Measurements from ENCODE around the gene LARP6. TPM values are rescaled to one million over a fixed set of nuclear protein-coding genes. Genes with fewer than 3 reads are reported as not detected.

Gene LARP6
- total and polyA plus RNA-seq, 11 donors, result 18.9 to 73.1 (median 43.6) TPM

GRCh38 chr15:70799667-70800450 is 54.1 kb downstream of the LARP6 start:
- Histone ChIP-seq H3K27me3 (no peaks in the 10 kb centered on the region), H3K9me3 (no peaks in the 10 kb centered on the region), H3K4me1 (peaks cover 0 to 43% (median 14%) of the 10 kb centered on the region in 12 donors), H3K4me3 (no peak overlapping the region), H3K27ac (peak overlapping the region; percentile 36 to 79 (median 54)), H3K36me3 (no peaks in the 10 kb centered on the region)
- ATAC-seq, result peak; percentile 71 to 84 (median 79)
- intact Hi-C loops (cut with DNase I), result loop anchor here in 3 of 10 donors (5.0 to 10.0 kb wide), 3 partner anchors 33 to 235 kb away; partner anchors contain the start of gene UACA (in 1 of the 3)
- DNase-seq, result peak in 4 of 5 donors; percentile 36 to 55 (median 44)
- TF ChIP-seq POLR2A (IDR thresholded peaks at IDR 0.05) (no peak), CTCF (IDR thresholded peaks at IDR 0.05) (no peak)
- 80 to 88% (median 82%) methylated on average over 7 to 9 of the region's 9 CpGs for WGBS, 4 donors

DNA sequence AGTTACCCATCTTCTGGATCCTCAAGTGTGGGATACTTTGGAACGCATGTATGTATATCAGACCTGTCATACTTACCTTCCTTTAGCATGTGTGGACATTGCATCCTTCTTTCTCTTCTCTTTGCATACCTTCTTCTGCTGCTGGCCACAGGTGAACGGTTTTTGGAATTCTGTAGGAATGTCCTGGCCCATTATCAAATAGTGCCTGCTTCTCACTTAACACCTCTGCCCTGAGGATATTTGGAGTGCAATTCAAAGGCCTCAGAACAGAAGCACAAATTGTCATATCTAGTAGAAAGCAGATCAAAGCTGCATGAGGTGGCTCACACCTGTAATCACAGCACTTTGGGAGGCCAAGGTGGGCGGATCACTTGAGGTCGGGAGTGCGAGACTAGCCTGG is 56.5 kb downstream of the LARP6 start:
- H3K27me3 ChIP-seq, result no peaks in the 10 kb centered on the region
- H3K9me3 ChIP-seq, result no peaks in the 10 kb centered on the region
- 93 to 99% (median 95%) methylated on average over 5 of the region's 5 CpGs for WGBS, 4 donors
- no peak overlapping the region for H3K4me3 ChIP-seq
- H3K4me1 ChIP-seq, result peaks cover 0 to 52% (median 18%) of the 10 kb centered on the region in 12 donors
- ATAC-seq (no peak), DNase-seq (no peak)
- H3K27ac ChIP-seq, result no peak overlapping the region
- TF ChIP-seq POLR2A (IDR thresholded peaks at IDR 0.05) (no peak), CTCF (IDR thresholded peaks at IDR 0.05) (no peak)
- H3K36me3 ChIP-seq, result no peaks in the 10 kb centered on the region
- intact Hi-C loops (cut with DNase I), result loop anchor here in 1 of 10 donors (5.0 kb wide), 1 partner anchor 35 kb away; the partner anchor contains the start of gene UACA

GRCh38 chr15:70796516-70797310 is 57.2 kb downstream of the LARP6 start:
- WGBS, 4 donors, result 93 to 98% (median 95%) methylated on average over 14 of the region's 14 CpGs
- DNase-seq (no peak), ATAC-seq (no peak)
- H3K27ac ChIP-seq, result peak overlapping the region in 2 of 12 donors; percentile 19 to 85
- no peaks in the 10 kb centered on the region for H3K27me3 ChIP-seq
- peaks cover 0 to 51% (median 18%) of the 10 kb centered on the region in 12 donors for H3K4me1 ChIP-seq
- no peaks in the 10 kb centered on the region for H3K9me3 ChIP-seq
- intact Hi-C loops (cut with DNase I), result loop anchor here in 1 of 10 donors (5.0 kb wide), 1 partner anchor 34 kb away; the partner anchor contains the start of gene UACA
- H3K4me3 ChIP-seq, result no peak overlapping the region
- TF ChIP-seq CTCF (IDR thresholded peaks at IDR 0.05) (no peak), POLR2A (IDR thresholded peaks at IDR 0.05) (no peak)
- no peaks in the 10 kb centered on the region for H3K36me3 ChIP-seq

GRCh38 chr15:70795311-70795665 is 58.7 kb downstream of the LARP6 start:
- WGBS, 4 donors, result 54 to 69% (median 58%) methylated on average over 2 of the region's 2 CpGs

More at GRCh38 chr15:70795311-70795665, 58.7 kb downstream of the LARP6 start:
- intact Hi-C loops (cut with DNase I), result loop anchor here in 1 of 10 donors (5.0 kb wide), 1 partner anchor 33 kb away; the partner anchor contains the start of gene UACA
- H3K4me1 ChIP-seq, result peaks cover 0 to 38% (median 10%) of the 10 kb centered on the region in 12 donors
- TF ChIP-seq CTCF (IDR thresholded peaks at IDR 0.05), result no peak
- no peak for TF ChIP-seq POLR2A (IDR thresholded peaks at IDR 0.05)
- no peaks in the 10 kb centered on the region for H3K27me3 ChIP-seq
- no peak overlapping the region for H3K4me3 ChIP-seq
- no peaks in the 10 kb centered on the region for H3K9me3 ChIP-seq
- no peaks in the 10 kb centered on the region for H3K36me3 ChIP-seq
- DNase-seq, result no peak
- H3K27ac ChIP-seq, result peak overlapping the region in 11 of 12 donors; percentile 6 to 86 (median 65)
- peak; percentile 21 to 85 (median 72) for ATAC-seq

Measured in heart left ventricle (tissue), 16 donors.